Endothelial cell of umbilical vein (primary cell): ENCODE results near the gene OAS2. TPM values are rescaled to one million over a fixed set of nuclear protein-coding genes. Genes with fewer than 3 reads are reported as not detected.

Experiments used
- BruUV-seq: library from RNA; stranded (reverse); fragments of 400-500 nt; replicated peaks from 2 replicates; lab custom pipeline; 2021; lab: Mats Ljungman, UMichigan
- CTCF ChIA-PET: fragments of 300-600, 350-600 bp; sonication (Branson Sonifier 250); formaldehyde crosslinking; loops from one replicate; lab custom pipeline; 2021; ENCODE audit warnings: antibody characterized with exemption, inconsistent platforms; lab: Charles Lee
- POLR2A ChIA-PET: fragments of 300-600, 350-600 bp; sonication (Branson Sonifier 250); formaldehyde crosslinking; loops from one replicate; lab custom pipeline; 2021; ENCODE audit warnings: antibody characterized with exemption, inconsistent platforms; lab: Charles Lee
- DNase-seq: peaks from one replicate; pipeline ENCODE4 v3.0.0-alpha.2; 2011; ENCODE audit warnings: low read depth, low spot score
- FAIRE-seq: peaks from 2 replicates; lab custom pipeline; 2011; peaks lifted over from hg19 to GRCh38; lab: Jason Lieb, UNC
- H2AFZ ChIP-seq: 2 replicates; pipeline ENCODE4 v1.6.0; 2012; ENCODE audit warnings: low read depth, low read length, control low read depth, inconsistent platforms
- H3K27ac ChIP-seq: 2 replicates; pipeline ENCODE4 v1.5.1; 2011; ENCODE audit warnings: low read depth, mild to moderate bottlenecking, control low read depth, low read length, moderate library complexity; ENCODE audit not compliant: insufficient read depth
- H3K27me3 ChIP-seq, 2 experiments: 2 replicates each; pipeline versions ENCODE4 v1.6.0 to v1.6.1; 2011; ENCODE audit warnings: low read length in 2 of 2, mixed read lengths in 1 of 2; ENCODE audit not compliant: control insufficient read depth in 2 of 2, insufficient read depth in 2 of 2
- H3K36me3 ChIP-seq, 2 experiments: 2 replicates in 1 of 2; 3 replicates in 1 of 2; pipeline ENCODE4 v1.5.1; 2011; ENCODE audit warnings: low read length in 2 of 2, mild to moderate bottlenecking in 1 of 2, moderate library complexity in 1 of 2; ENCODE audit not compliant: control insufficient read depth in 2 of 2, insufficient read depth in 2 of 2; ENCODE audit errors: extremely low read depth in 1 of 2
- H3K4me1 ChIP-seq: 3 replicates; pipeline ENCODE4 v1.5.1; 2011; ENCODE audit warnings: mild to moderate bottlenecking, low read length; ENCODE audit not compliant: control insufficient read depth, insufficient read depth; ENCODE audit errors: extremely low read depth
- H3K4me2 ChIP-seq: 2 replicates; pipeline ENCODE4 v1.6.1; 2011; ENCODE audit warnings: low read length, control low read depth, mixed read lengths; ENCODE audit not compliant: insufficient read depth
- H3K4me3 ChIP-seq, 3 experiments: fragments of 200-600 bp in 1 of 3; sonication (generic), shearing (Covaris generic) in 1 of 3; replicated peaks in 1 of 3; 2 replicates each; pipeline ENCODE4 v1.5.1; 2011 to 2016; ENCODE audit warnings: control low read depth in 3 of 3, low read length in 3 of 3, mild to moderate bottlenecking in 2 of 3, inconsistent platforms in 1 of 3, low read depth in 1 of 3, moderate library complexity in 1 of 3; ENCODE audit not compliant: insufficient read depth in 1 of 3
- H3K79me2 ChIP-seq: 2 replicates; pipeline ENCODE4 v1.6.0; 2012; ENCODE audit warnings: low read length, inconsistent platforms; ENCODE audit not compliant: control insufficient read depth, insufficient read depth
- H3K9ac ChIP-seq: replicated peaks from 2 replicates; pipeline ENCODE3; 2011; ENCODE audit warnings: low read length, control low read depth; ENCODE audit not compliant: insufficient read depth; ENCODE audit errors: extremely low read depth
- H3K9me1 ChIP-seq: replicated peaks from 3 replicates; pipeline ENCODE4 v1.6.0; 2011; ENCODE audit warnings: mild to moderate bottlenecking, low read length; ENCODE audit not compliant: control insufficient read depth, insufficient read depth; ENCODE audit errors: extremely low read depth
- H3K9me3 ChIP-seq: replicated peaks from 2 replicates; pipeline ENCODE4 v1.5.1; 2012; ENCODE audit warnings: low read length, inconsistent platforms; ENCODE audit not compliant: control insufficient read depth, insufficient read depth
- H4K20me1 ChIP-seq: replicated peaks from 2 replicates; pipeline ENCODE3; 2011; ENCODE audit warnings: mild to moderate bottlenecking, low read length; ENCODE audit not compliant: control insufficient read depth, insufficient read depth; ENCODE audit errors: extremely low read depth
- EZH2 ChIP-seq: IDR thresholded peaks from 2 replicates; pipeline ENCODE4 v1.6.1; 2012; ENCODE audit warnings: borderline replicate concordance, low read depth, mild to moderate bottlenecking, moderate library complexity, low read length, inconsistent platforms; ENCODE audit not compliant: severe bottlenecking
- POLR2AphosphoS5 ChIP-seq: IDR thresholded peaks from 2 replicates; pipeline ENCODE4 v1.6.1; 2012; ENCODE audit warnings: low read depth, mild to moderate bottlenecking, control low read depth, low read length, moderate library complexity; ENCODE audit not compliant: insufficient read depth
- dilution Hi-C: fragments of 300-500 bp; cut with MboI; formaldehyde crosslinking; loops from one replicate; pipeline ENCODE4 v1.15.0; 2019; ENCODE audit warnings: low sequenced_read_pairs; ENCODE audit not compliant: extremely low pct_ligation_motif_present
- intact Hi-C: fragments of 100-400 bp; cut with micrococcal nuclease; formaldehyde crosslinking; loops from one replicate; pipeline ENCODE4 v1.10.0; 2022
- polyA plus RNA-seq, 4 experiments: library from polyadenylated mRNA; depleted of rRNA in 3 of 4; stranded (reverse) in 3 of 4; unstranded in 1 of 4; fragments of >200 nt; gene quantifications; 2 replicates each; pipeline versions ENCODE4 v1.2.1 to v1.2.3, GENCODE V29; 2011 to 2012; ENCODE audit warnings: missing spikeins in 1 of 4
- total RNA-seq: library from RNA; stranded (reverse); gene quantifications from 2 replicates; pipeline ENCODE4 v1.2.3, GENCODE V29; 2021

OAS2 gene
- total and polyA plus RNA-seq, 2 donors (not counting 3 experiments of a cell fraction or from before 2014, with no cell fraction given), result 1.3 to 3.1 TPM

- no peaks in the 10 kb centered on the region for H3K9me1 ChIP-seq
- DNase-seq, result no peak
Measured at GRCh38 chr12:113056381-113056630, 78.0 kb downstream of the OAS2 start.

GRCh38 chr12:113056631-113057488 lies 78.5 kb downstream of the OAS2 start, which contains the start of gene DTX1:
Gene DTX1 (plus strand): TSS chr12:113056730. CDS start chr12:113058193, 1,463 bp downstream.
- intact Hi-C loops (no loop called here), dilution Hi-C loops (no loop called here)
- H3K4me2 ChIP-seq, result no peak within 1 kb of the TSS
- peaks cover 26 to 27% of the 10 kb centered on the region in 2 experiments for H3K27me3 ChIP-seq
- no peaks in the 10 kb centered on the region for H3K9me1 ChIP-seq
- FAIRE-seq (no peak), DNase-seq (no peak)
- BruUV-seq, result no TSS peak
- H4K20me1 ChIP-seq, result no peaks in the 10 kb centered on the region
- POLR2A ChIA-PET, result no interaction called here
- H3K9ac ChIP-seq, result no peak within 1 kb of the TSS
- CTCF ChIA-PET, result no interaction called here
- H3K9me3 ChIP-seq, result no peaks in the 10 kb centered on the region
- H3K4me3 ChIP-seq, result peak within 1 kb of the TSS in 1 of 3 experiments; percentile 16
- no peak within 1 kb of the TSS for H2AFZ ChIP-seq
- no peak within 1 kb of the TSS for H3K27ac ChIP-seq
- H3K79me2 ChIP-seq, result no peaks in the 10 kb centered on the region
- H3K36me3 ChIP-seq, result no peaks in the 10 kb centered on the region
- H3K4me1 ChIP-seq, result no peaks in the 10 kb centered on the region
- TF ChIP-seq POLR2AphosphoS5 (no peak), EZH2 (peak; percentile 79)

More at GRCh38 chr12:113056381-113056630, 78.0 kb downstream of the OAS2 start:
- dilution Hi-C loops (no loop called here), intact Hi-C loops (no loop called here)
- TF ChIP-seq POLR2AphosphoS5, result no peak
- TF ChIP-seq EZH2, result peak; percentile 66
- CTCF ChIA-PET, result no interaction called here
- Histone ChIP-seq H3K36me3 (no peaks in the 10 kb centered on the region), H3K9me3 (no peaks in the 10 kb centered on the region), H3K4me2 (no peak overlapping the region), H3K4me3 (no peak overlapping the region), H4K20me1 (no peaks in the 10 kb centered on the region), H3K27ac (no peak overlapping the region), H3K27me3 (peaks cover 26 to 29% of the 10 kb centered on the region in 2 experiments), H3K9ac (no peak overlapping the region), H2AFZ (no peak overlapping the region), H3K4me1 (no peaks in the 10 kb centered on the region), H3K79me2 (no peaks in the 10 kb centered on the region)
- BruUV-seq, result no TSS peak
- POLR2A ChIA-PET, result no interaction called here
- no peak for FAIRE-seq
